GM19438 (cell line): ENCODE results near the gene CAMKMT.
"Not testable (repeated sequence)": the region's sequence is repeated elsewhere in the genome, so short reads cannot be mapped to it uniquely, and the experiment has no call there.

Experiments
- ATAC-seq: cut with Tn5 transposase; IDR thresholded peaks from one replicate; pipeline ENCODE4 v1.9.1; 2021; ENCODE audit warnings: low read depth; ENCODE audit not compliant: unreplicated experiment

Gene CAMKMT

GRCh38 chr2:44579115-44579836 is 217.5 kb downstream of the CAMKMT start:
- ATAC-seq, result no peak

GRCh38 chr2:44579837-44580230 is 218.1 kb downstream of the CAMKMT start:
- ATAC-seq, result no peak

DNA sequence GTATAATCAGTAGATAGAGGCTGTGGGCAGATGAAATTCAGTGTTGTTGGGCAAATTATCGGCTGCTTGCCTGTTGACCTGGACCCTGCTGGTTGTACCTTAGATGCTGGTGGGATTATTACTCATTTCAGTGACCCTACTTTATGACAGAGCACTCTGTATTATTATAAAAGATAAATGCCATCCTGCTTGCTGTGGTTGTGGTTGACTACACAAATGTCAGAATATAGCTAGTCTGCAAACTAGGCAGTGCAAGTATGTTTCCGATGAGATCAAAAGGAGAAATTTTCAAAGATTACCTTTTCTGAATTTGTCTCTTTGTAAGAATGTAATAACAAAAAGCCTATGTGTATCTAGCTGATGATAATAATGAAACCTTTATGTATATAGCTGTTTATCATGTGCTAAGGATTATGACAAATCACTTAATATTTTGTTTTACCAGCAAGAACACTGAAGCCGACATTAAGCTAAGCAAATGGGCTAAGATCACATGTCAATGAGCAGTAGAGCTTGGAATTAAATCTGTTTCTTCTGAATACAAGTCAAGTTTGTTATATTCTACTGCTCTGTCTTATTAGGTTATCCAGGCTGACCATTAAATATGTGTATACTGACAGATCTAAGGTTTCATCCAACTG is 219.2 kb downstream of the CAMKMT start:
- ATAC-seq, result no peak

DNA sequence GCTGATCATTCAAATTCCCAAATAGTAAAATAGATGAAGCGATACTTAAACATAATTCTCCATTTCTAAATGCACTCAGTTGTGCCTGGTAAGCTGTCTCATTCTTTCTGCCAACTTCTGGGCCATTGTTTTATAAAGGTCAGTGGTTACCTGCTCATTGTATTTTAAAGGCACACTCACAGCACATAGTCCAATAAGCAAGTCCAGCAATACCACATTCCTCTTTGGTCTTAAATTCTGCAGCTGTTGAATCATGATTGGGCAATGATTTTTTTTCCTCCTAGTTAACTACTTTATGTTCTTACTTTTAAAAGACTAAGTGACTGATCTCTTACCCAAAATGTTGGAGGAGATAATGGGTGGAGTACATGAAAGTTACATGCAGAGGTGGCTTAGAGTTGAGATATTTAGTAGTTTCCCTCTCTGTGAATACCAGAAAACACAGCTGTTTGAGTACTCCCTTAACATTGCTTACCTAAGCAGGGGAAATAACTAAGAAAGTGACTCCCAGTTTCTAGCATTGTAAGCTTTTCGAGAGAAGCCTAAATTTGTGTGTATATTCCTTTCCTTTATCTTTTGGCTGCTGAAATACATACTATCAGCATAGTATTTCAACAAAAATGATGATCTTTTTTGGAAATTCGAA is 220.7 kb downstream of the CAMKMT start:
- ATAC-seq, result no peak

- not testable (repeated sequence) for ATAC-seq
Measured at GRCh38 chr2:44595615-44596014, 233.9 kb downstream of the CAMKMT start.

GRCh38 chr2:44596537-44597320 is 235.0 kb downstream of the CAMKMT start:
- ATAC-seq, result no peak

DNA sequence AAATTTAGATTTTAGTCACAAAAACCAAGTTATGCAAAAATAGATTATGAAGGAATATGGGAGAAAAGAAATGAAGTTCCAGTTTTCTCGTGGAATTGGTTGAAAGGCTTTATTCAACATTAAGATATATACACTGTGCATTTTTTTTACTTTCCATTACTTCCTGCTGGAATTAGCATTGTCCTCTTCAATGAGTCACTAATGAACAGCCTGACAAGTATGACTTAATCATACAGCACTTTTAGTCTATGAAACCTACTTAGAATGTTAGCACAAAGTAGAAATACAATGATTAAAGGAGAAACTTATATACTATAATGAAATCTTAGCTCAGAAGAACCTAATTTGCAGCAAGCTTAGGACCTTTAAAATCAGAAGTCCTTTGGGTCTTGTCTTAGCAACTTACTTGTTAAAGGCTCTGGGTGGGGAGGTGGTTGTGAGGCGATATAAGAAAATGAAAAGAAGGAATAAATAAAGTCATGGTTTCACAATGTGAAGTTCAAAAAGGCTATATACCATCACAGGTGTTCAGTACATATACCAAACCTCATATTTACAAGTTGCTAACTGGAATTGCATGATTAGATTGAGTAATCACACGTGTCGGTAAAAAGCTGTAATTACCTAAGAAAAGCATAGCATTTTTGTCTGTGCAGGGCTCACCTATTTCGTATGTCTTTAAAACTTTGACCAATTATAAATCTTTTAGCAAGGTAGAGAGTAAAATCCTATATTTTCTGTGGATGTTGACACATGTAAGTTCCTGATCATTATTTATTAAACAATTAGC is 236.8 kb downstream of the CAMKMT start:
- ATAC-seq, result no peak

GRCh38 chr2:44599130-44599529 is 237.4 kb downstream of the CAMKMT start:
- no peak for ATAC-seq

DNA sequence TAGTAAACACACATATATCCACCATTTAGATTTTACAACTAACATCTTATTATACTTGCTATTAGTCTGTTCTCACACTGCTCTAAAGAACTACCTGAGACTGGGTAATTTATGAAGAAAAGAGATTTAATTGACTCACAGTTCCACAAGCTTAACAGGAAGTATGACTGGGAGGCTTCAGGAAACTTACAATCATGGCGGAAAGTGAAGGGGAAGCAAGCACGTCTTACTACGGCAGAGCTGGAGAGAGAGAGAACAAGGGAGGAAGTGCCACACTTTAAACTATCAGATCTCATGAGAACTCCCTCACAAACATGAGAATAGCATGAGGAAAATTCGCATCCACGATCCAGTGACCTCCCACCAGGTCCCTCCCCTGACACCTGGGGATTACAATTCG is 240.7 kb downstream of the CAMKMT start:
- ATAC-seq, result no peak

DNA sequence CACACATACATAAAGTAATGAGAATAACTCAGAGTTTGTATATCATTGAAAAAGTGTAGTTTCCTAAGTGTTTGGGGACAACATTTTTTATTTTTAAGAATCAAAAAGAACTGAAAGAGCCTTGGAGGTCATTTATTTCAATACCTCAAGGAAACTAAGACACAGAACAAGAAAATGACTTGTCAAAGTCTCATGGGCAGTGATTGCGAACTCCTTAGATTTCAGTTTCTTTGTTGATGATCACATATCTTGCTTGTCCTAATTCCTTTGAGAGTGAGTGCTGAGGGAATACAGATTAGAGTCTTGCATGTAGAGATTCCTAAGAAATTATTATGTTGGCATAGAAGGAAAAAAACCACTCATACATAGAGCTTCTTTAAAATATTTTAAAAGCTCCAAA is 243.8 kb downstream of the CAMKMT start:
- ATAC-seq, result no peak

- ATAC-seq, result no peak
Measured at GRCh38 chr2:44612276-44612675, 250.5 kb downstream of the CAMKMT start.

- no peak for ATAC-seq
Measured at GRCh38 chr2:44614940-44615339, 253.2 kb downstream of the CAMKMT start.

- no peak for ATAC-seq
Measured at GRCh38 chr2:44615950-44616518, 254.3 kb downstream of the CAMKMT start.

- peak; percentile 76 for ATAC-seq
Measured at GRCh38 chr2:44616667-44617155, 255.0 kb downstream of the CAMKMT start.

GRCh38 chr2:44618251-44619023 is 256.7 kb downstream of the CAMKMT start:
- no peak for ATAC-seq

DNA sequence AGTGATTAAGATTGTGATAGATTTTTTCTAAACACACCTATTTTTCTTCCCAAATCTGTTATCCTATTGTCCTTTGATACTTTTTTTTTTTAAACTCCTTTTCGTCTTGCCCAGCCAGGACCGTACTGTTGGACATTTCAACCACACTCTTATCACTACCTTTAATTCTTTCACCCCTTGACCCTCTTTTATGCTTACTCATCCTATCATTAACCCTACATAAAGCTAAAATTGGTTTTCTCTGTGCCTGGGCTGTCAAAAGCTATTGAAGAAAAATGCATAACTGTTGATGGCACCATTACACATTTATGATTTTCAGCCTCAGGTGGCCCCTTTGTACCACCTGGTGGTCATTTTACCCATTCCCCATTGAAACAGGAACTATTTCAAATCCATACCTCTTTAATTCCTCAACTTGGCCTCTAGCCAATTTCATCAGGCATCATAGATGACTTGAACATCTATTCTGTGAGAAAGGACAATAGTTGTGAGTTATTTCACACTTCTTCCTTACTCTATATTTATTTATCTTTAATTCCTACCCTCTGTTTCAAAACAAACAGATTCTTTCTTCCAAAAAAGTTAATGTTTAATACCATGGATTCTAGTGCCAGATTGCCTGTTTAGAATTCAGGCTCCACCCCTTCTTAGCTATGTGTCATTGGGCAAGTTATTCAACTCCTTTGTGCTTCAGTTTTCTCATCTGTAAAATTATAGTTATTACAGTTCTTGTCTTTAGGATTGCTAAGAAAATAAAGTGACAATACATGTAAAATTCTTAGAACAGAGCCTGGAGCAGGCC is 258.6 kb downstream of the CAMKMT start:
- no peak for ATAC-seq

- no peak for ATAC-seq
Measured at GRCh38 chr2:44623622-44624351, 262.0 kb downstream of the CAMKMT start.

- no peak for ATAC-seq
Measured at GRCh38 chr2:44628297-44628696, 266.6 kb downstream of the CAMKMT start.
